SK-N-SH (cell line): Measurements from ENCODE around the gene HIPK2. TPM values are rescaled to one million over a fixed set of nuclear protein-coding genes. Genes with fewer than 3 reads are reported as not detected.

ENCODE experiments used
- CTCF ChIA-PET: fragments of 300-600, 350-600 bp; formaldehyde crosslinking; extraction: SDS; loops from one replicate; lab custom pipeline; 2021; lab: Yijun Ruan, JAX
- POLR2A ChIA-PET: fragments of 350-600 bp; sonication (Branson Sonifier 250); formaldehyde crosslinking; extraction: SDS; loops from one replicate; lab custom pipeline; 2020; ENCODE audit warnings: antibody characterized with exemption, inconsistent platforms; lab: Yijun Ruan, JAX
- DNase-seq: peaks from one replicate; pipeline ENCODE4 v3.0.0; 2012
- H2AFZ ChIP-seq: fragments of 200-600 bp; sonication (generic); 2 replicates; pipeline ENCODE4 v1.8.1; 2016; ENCODE audit warnings: antibody characterized with exemption, mild to moderate bottlenecking, low read depth
- H3F3A ChIP-seq: fragments of 200-600 bp; sonication (generic); replicated peaks from 2 replicates; pipeline ENCODE3; 2016; ENCODE audit warnings: antibody characterized with exemption, mild to moderate bottlenecking; ENCODE audit not compliant: insufficient read depth
- H3K27ac ChIP-seq, 2 experiments: fragments of 200-500 bp in 1 of 2; fragments of 200-600 bp in 1 of 2; sonication (Bioruptor generic) in 1 of 2; sonication (generic), shearing (Covaris generic) in 1 of 2; 2 replicates each; pipeline versions ENCODE4 v1.5.1 to v1.6.1; 2014 to 2016; ENCODE audit warnings: low read depth in 2 of 2, inconsistent platforms in 1 of 2, low read length in 1 of 2, mild to moderate bottlenecking in 1 of 2, mixed read lengths in 1 of 2
- H3K27me3 ChIP-seq: fragments of 200-600 bp; sonication (generic), shearing (Covaris generic); 2 replicates; pipeline ENCODE4 v1.6.1; 2016; ENCODE audit warnings: mixed run types; ENCODE audit not compliant: insufficient read depth
- H3K36me3 ChIP-seq, 2 experiments: fragments of 200-500 bp in 1 of 2; fragments of 200-600 bp in 1 of 2; sonication (Bioruptor generic) in 1 of 2; sonication (generic) in 1 of 2; replicated peaks in 1 of 2; 2 replicates each; pipeline versions ENCODE3 to v1.5.1; 2014 to 2016; ENCODE audit warnings: low read length in 1 of 2, mild to moderate bottlenecking in 1 of 2; ENCODE audit not compliant: insufficient read depth in 2 of 2, control insufficient read depth in 1 of 2
- H3K4me1 ChIP-seq, 2 experiments: fragments of 200-500 bp in 1 of 2; fragments of 200-600 bp in 1 of 2; sonication (Bioruptor generic) in 1 of 2; sonication (generic), shearing (Covaris generic) in 1 of 2; 2 replicates each; pipeline versions ENCODE4 v1.5.1 to v1.6.1; 2014 to 2016; ENCODE audit warnings: low read depth in 1 of 2, low read length in 1 of 2, mixed run types in 1 of 2; ENCODE audit not compliant: insufficient read depth in 2 of 2, control insufficient read depth in 1 of 2
- H3K4me2 ChIP-seq: fragments of 200-600 bp; sonication (generic), shearing (Covaris generic); 2 replicates; pipeline ENCODE4 v1.6.1; 2017; ENCODE audit warnings: mixed run types
- H3K4me3 ChIP-seq, 2 experiments: fragments of 200-500 bp in 1 of 2; fragments of 200-600 bp in 1 of 2; sonication (Bioruptor generic) in 1 of 2; sonication (generic), shearing (Covaris generic) in 1 of 2; 2 replicates each; pipeline versions ENCODE4 v1.5.1 to v1.8.1; 2014 to 2016; ENCODE audit warnings: low read depth in 2 of 2, inconsistent platforms in 1 of 2, low read length in 1 of 2, mild to moderate bottlenecking in 1 of 2, mixed read lengths in 1 of 2, moderate library complexity in 1 of 2
- H3K79me2 ChIP-seq: fragments of 200-600 bp; sonication (generic); 2 replicates; pipeline ENCODE4 v1.8.1; 2017; ENCODE audit warnings: mild to moderate bottlenecking; ENCODE audit not compliant: insufficient read depth
- H3K9ac ChIP-seq: fragments of 200-600 bp; sonication (generic); 2 replicates; pipeline ENCODE4 v1.6.1; 2017; ENCODE audit warnings: mixed run types
- H3K9me2 ChIP-seq: fragments of 200-600 bp; sonication (generic); 2 replicates; pipeline ENCODE4 v1.6.1; 2017; ENCODE audit warnings: mixed run types
- H3K9me3 ChIP-seq: fragments of 200-600 bp; sonication (generic); 2 replicates; pipeline ENCODE4 v1.6.1; 2017; ENCODE audit warnings: mixed run types, mild to moderate bottlenecking, moderate library complexity
- H4K20me1 ChIP-seq: fragments of 200-600 bp; sonication (generic); 2 replicates; pipeline ENCODE4 v1.6.1; 2017; ENCODE audit warnings: mild to moderate bottlenecking, mixed run types; ENCODE audit not compliant: insufficient read depth
- ELF1 ChIP-seq: IDR thresholded peaks from 2 replicates; pipeline ENCODE4 v1.4.0; 2012
- GATA2 ChIP-seq: sonication (generic); formaldehyde crosslinking; IDR thresholded peaks from 2 replicates; pipeline ENCODE4 v1.5.0; 2020; ENCODE audit warnings: mild to moderate bottlenecking, missing genetic modification reagents
- IRF3 ChIP-seq: fragments of 150-350 bp; IDR thresholded peaks from 2 replicates; pipeline ENCODE4 v1.6.1; 2016; ENCODE audit warnings: mild to moderate bottlenecking, low read depth, low read length
- MAX ChIP-seq: IDR thresholded peaks from 2 replicates; pipeline ENCODE4 v1.4.0; 2012; ENCODE audit warnings: low read depth
- MEF2A ChIP-seq: IDR thresholded peaks from 2 replicates; pipeline ENCODE4 v1.4.0; 2012; ENCODE audit warnings: low read depth, borderline replicate concordance
- NFIC ChIP-seq: IDR thresholded peaks from 2 replicates; pipeline ENCODE4 v1.4.0; 2012; ENCODE audit warnings: borderline replicate concordance
- PBX3 ChIP-seq: IDR thresholded peaks from 2 replicates; pipeline ENCODE4; 2012
- RAD21 ChIP-seq: IDR thresholded peaks from 2 replicates; pipeline ENCODE4 v1.6.1; 2012; ENCODE audit warnings: mild to moderate bottlenecking, low read length
- RCOR1 ChIP-seq: fragments of 150-350 bp; IDR thresholded peaks from 2 replicates; pipeline ENCODE4 v1.6.1; 2017; ENCODE audit warnings: antibody characterized with exemption, low read length
- RFX5 ChIP-seq: IDR thresholded peaks from 2 replicates; pipeline ENCODE4 v1.6.1; 2012; ENCODE audit warnings: mild to moderate bottlenecking, improper control_type of control experiment, low read length
- SIN3A ChIP-seq: IDR thresholded peaks from 2 replicates; pipeline ENCODE4 v1.6.1; 2012; ENCODE audit warnings: low read depth, mild to moderate bottlenecking, low read length, moderate library complexity, borderline replicate concordance
- TAF1 ChIP-seq: IDR thresholded peaks from 2 replicates; pipeline ENCODE4 v1.6.1; 2012; ENCODE audit warnings: low read depth, mild to moderate bottlenecking, low read length, moderate library complexity, borderline replicate concordance
- TCF12 ChIP-seq: IDR thresholded peaks from 2 replicates; pipeline ENCODE4 v1.4.0; 2012
- USF1 ChIP-seq: IDR thresholded peaks from 2 replicates; pipeline ENCODE4 v1.4.0; 2012; ENCODE audit warnings: low read depth, borderline replicate concordance
- USF2 ChIP-seq: fragments of 150-350 bp; IDR thresholded peaks from 2 replicates; pipeline ENCODE4 v1.6.1; 2017; ENCODE audit warnings: antibody characterized with exemption, low read length, low read depth, borderline replicate concordance
- YY1 ChIP-seq: IDR thresholded peaks from 2 replicates; pipeline ENCODE4 v1.4.0; 2012; ENCODE audit warnings: low read depth, mild to moderate bottlenecking
- ZBTB33 ChIP-seq: IDR thresholded peaks from 2 replicates; pipeline ENCODE4 v1.4.0; 2012; ENCODE audit warnings: low read depth, borderline replicate concordance
- WGBS: methylation state at CpG from one replicate; pipeline ENCODE4 v1.1.6; 2017; ENCODE audit warnings: low lambda C conversion rate; 5-methylcytosine and 5-hydroxymethylcytosine counted together
- polyA plus RNA-seq, 3 experiments: library from polyadenylated mRNA; depleted of rRNA; stranded (reverse); fragments of >200 nt; gene quantifications; 2 replicates each; pipeline ENCODE4 v1.2.3, GENCODE V29; 2012

HIPK2 gene
- polyA plus RNA-seq, 1 of the 3 experiments (the other 2 are of a cell fraction), result 14.2 TPM

- TF ChIP-seq IRF3, result no peak
- TF ChIP-seq RAD21, result no peak
- no peak for TF ChIP-seq YY1
- TF ChIP-seq ZBTB33, result no peak
- TF ChIP-seq GATA2 (CRISPR knock-in tag), result no peak
- no peak for TF ChIP-seq PBX3
- no peak for TF ChIP-seq USF1
- no peak for TF ChIP-seq MAX
- no peak for TF ChIP-seq NFIC
- TF ChIP-seq RCOR1, result no peak
- TF ChIP-seq, all 33 proteins: peak for 0
- Histone ChIP-seq H3K4me2 (no peak overlapping the region), H3K36me3 (no peaks in the 10 kb centered on the region), H3K9me3 (no peaks in the 10 kb centered on the region), H3K27me3 (peaks cover 19% of the 10 kb centered on the region), H3K9me2 (no peaks in the 10 kb centered on the region), H3F3A (no peaks in the 10 kb centered on the region), H3K4me3 (no peak overlapping the region), H3K4me1 (no peaks in the 10 kb centered on the region), H2AFZ (no peak overlapping the region), H3K9ac (no peak overlapping the region), H3K79me2 (no peaks in the 10 kb centered on the region), H3K27ac (no peak overlapping the region), H4K20me1 (no peaks in the 10 kb centered on the region)
- ChIA-PET CTCF (interaction anchor here (1.5 kb wide), 1 partner anchor 10 kb away, joined by 3 read pairs; no protein-coding TSS in a partner anchor), POLR2A (no interaction called here)
- 56% methylated on average over 7 of the region's 7 CpGs for WGBS
- DNase-seq, result no peak
These were observed 242.7 kb downstream of the HIPK2 start for GRCh38 chr7:139534966-139535651.

- no peak overlapping the region for H3K4me3 ChIP-seq
- TF ChIP-seq TCF12, result no peak
- no peak for TF ChIP-seq MEF2A
- no peak for TF ChIP-seq ELF1
- no peak for TF ChIP-seq RFX5
- TF ChIP-seq USF2, result no peak
- no peak for TF ChIP-seq TAF1
- TF ChIP-seq YY1, result no peak
- no peak for TF ChIP-seq USF1
- TF ChIP-seq ZBTB33, result no peak
- TF ChIP-seq SIN3A, result no peak
These were observed 243.7 kb downstream of the HIPK2 start for GRCh38 chr7:139534096-139534495.

More at GRCh38 chr7:139534096-139534495, 243.7 kb downstream of the HIPK2 start:
- 74% methylated on average over 9 of the region's 9 CpGs for WGBS
- Histone ChIP-seq H3K27me3 (peaks cover 19% of the 10 kb centered on the region), H2AFZ (no peak overlapping the region), H3K4me2 (no peak overlapping the region), H4K20me1 (no peaks in the 10 kb centered on the region), H3K9me3 (no peaks in the 10 kb centered on the region), H3K4me1 (no peaks in the 10 kb centered on the region), H3K27ac (no peak overlapping the region), H3K36me3 (no peaks in the 10 kb centered on the region), H3F3A (no peaks in the 10 kb centered on the region), H3K79me2 (no peaks in the 10 kb centered on the region), H3K9ac (no peak overlapping the region), H3K9me2 (no peaks in the 10 kb centered on the region)
- no peak for DNase-seq
- ChIA-PET CTCF (interaction anchor here (1.5 kb wide), 2 partner anchors 9 to 67 kb away, joined by 3 read pairs; no protein-coding TSS in a partner anchor), POLR2A (no interaction called here)
